Aorta (tissue), 5 donors: ENCODE results near the gene SLIT3. TPM values are rescaled to one million over a fixed set of nuclear protein-coding genes. Genes with fewer than 3 reads are reported as not detected.

Source experiments
- ATAC-seq: fragments of 200-7000 bp; cut with Tn5 transposase; one replicate; pipeline ENCODE4 v1.9.1; 2022; ENCODE audit warnings: moderate library complexity; ENCODE audit not compliant: low FRiP score
- DNase-seq, 2 donors: peaks; one replicate each; pipeline ENCODE4 v3.0.0-alpha.2; 2020
- H3K27ac ChIP-seq, 2 donors: one replicate each; pipeline ENCODE4 v1.5.1; 2013; ENCODE audit warnings: low read length in 2 of 2, mild to moderate bottlenecking in 2 of 2, moderate library complexity in 2 of 2, control low read depth in 1 of 2, inconsistent platforms in 1 of 2, low read depth in 1 of 2
- H3K27me3 ChIP-seq, 2 donors: one replicate each; pipeline ENCODE4 v1.6.1; 2013; ENCODE audit warnings: control low read depth in 1 of 2, low read length in 1 of 2, mild to moderate bottlenecking in 1 of 2, moderate library complexity in 1 of 2; ENCODE audit not compliant: insufficient read depth in 2 of 2, control insufficient read depth in 1 of 2
- H3K36me3 ChIP-seq, 2 donors: one replicate each; pipeline ENCODE4 v1.6.1; 2013; ENCODE audit warnings: control low read depth in 1 of 2, low read length in 1 of 2, mild to moderate bottlenecking in 1 of 2; ENCODE audit not compliant: insufficient read depth in 2 of 2, control insufficient read depth in 1 of 2
- H3K4me1 ChIP-seq, 2 donors: one replicate each; pipeline ENCODE4 v1.6.1; 2013; ENCODE audit warnings: low read length in 2 of 2, control low read depth in 1 of 2, mild to moderate bottlenecking in 1 of 2, moderate library complexity in 1 of 2; ENCODE audit not compliant: insufficient read depth in 2 of 2, control insufficient read depth in 1 of 2
- H3K4me3 ChIP-seq, 2 donors: one replicate each; pipeline ENCODE4 v1.5.1; 2013; ENCODE audit warnings: low read length in 2 of 2, control low read depth in 1 of 2, mild to moderate bottlenecking in 1 of 2
- H3K9me3 ChIP-seq: one replicate; pipeline ENCODE4 v1.6.1; 2013; ENCODE audit warnings: mild to moderate bottlenecking, low read length; ENCODE audit not compliant: control insufficient read depth
- WGBS, 2 donors: extraction: QIAGEN DNeasy Blood & Tissue Kit; methylation state at CpG; one replicate each; pipeline ENCODE4 v1.1.7; 2013; 5-methylcytosine and 5-hydroxymethylcytosine counted together
- intact Hi-C, 2 donors: fragments of 100-400 bp; cut with DNase I; formaldehyde crosslinking; loops; one replicate each; pipeline versions ENCODE4 v1.14.2 to v1.15.0; 2022
- polyA plus RNA-seq, 2 donors: library from polyadenylated mRNA; stranded (reverse); fragments of 200-250 nt; gene quantifications; one replicate each; pipeline ENCODE4 v1.2.3, GENCODE V29; 2013
- total RNA-seq, 2 donors: library from RNA; stranded (reverse); fragmentation: NEBNext Ultra II Directional; extraction: Animal tissue kit (Norgen Biotek cat#: 25700); gene quantifications; one replicate each; pipeline ENCODE4 v1.2.1, GENCODE V29; 2021
- donor health status: healthy with polysubstance abuse.
- donor health status: Bipolar disorder and iron deficiency.
- donor health status: DM: no; HTN: no; CAD: no.
- donor health status: DM: no; HTN: no; CAD: no.
- donor health status: DM: yes; HTN: yes; CAD: no.

The SLIT3 gene
- total and polyA plus RNA-seq, 4 donors = 8.6 to 108 (median 77.0) TPM

- Histone ChIP-seq H3K4me1 (no peaks in the 10 kb centered on the region), H3K36me3 (no peaks in the 10 kb centered on the region), H3K27ac (no peak overlapping the region), H3K27me3 (no peaks in the 10 kb centered on the region), H3K4me3 (no peak overlapping the region), H3K9me3 (no peaks in the 10 kb centered on the region)
- WGBS, 2 donors = 74 to 85% methylated on average over 5 of the region's 5 CpGs
- DNase-seq (no peak), ATAC-seq (no peak)
- intact Hi-C loops = no loop called here
Observed at GRCh38 chr5:168790002-168790635, 510.8 kb downstream of the SLIT3 start.

GRCh38 chr5:168788786-168789185 is 512.2 kb downstream of the SLIT3 start:
- DNase-seq = no peak
- H3K27ac ChIP-seq = no peak overlapping the region
- no peaks in the 10 kb centered on the region for H3K27me3 ChIP-seq
- no peaks in the 10 kb centered on the region for H3K36me3 ChIP-seq
- no peaks in the 10 kb centered on the region for H3K4me1 ChIP-seq
- no peaks in the 10 kb centered on the region for H3K9me3 ChIP-seq
- H3K4me3 ChIP-seq = no peak overlapping the region
- intact Hi-C loops = no loop called here
- WGBS, 2 donors = 83 to 92% methylated on average over 3 of the region's 3 CpGs
- ATAC-seq = no peak

GRCh38 chr5:168788107-168788506 is 512.8 kb downstream of the SLIT3 start:
- ATAC-seq = no peak
- Histone ChIP-seq H3K9me3 (no peaks in the 10 kb centered on the region), H3K27ac (no peak overlapping the region), H3K4me3 (no peak overlapping the region), H3K36me3 (no peaks in the 10 kb centered on the region), H3K4me1 (no peaks in the 10 kb centered on the region), H3K27me3 (no peaks in the 10 kb centered on the region)
- intact Hi-C loops = no loop called here
- no peak for DNase-seq
- 88 to 93% methylated on average over 4 of the region's 4 CpGs for WGBS, 2 donors

- no peaks in the 10 kb centered on the region for H3K36me3 ChIP-seq
- DNase-seq = no peak
- intact Hi-C loops = no loop called here
- no peaks in the 10 kb centered on the region for H3K27me3 ChIP-seq
- no peak overlapping the region for H3K27ac ChIP-seq
- no peak for ATAC-seq
- no peak overlapping the region for H3K4me3 ChIP-seq
- no peaks in the 10 kb centered on the region for H3K9me3 ChIP-seq
- no peaks in the 10 kb centered on the region for H3K4me1 ChIP-seq
- 77 to 95% methylated on average over 3 of the region's 3 CpGs for WGBS, 2 donors
Observed at GRCh38 chr5:168786147-168786546, 514.8 kb downstream of the SLIT3 start.

- no peak for DNase-seq
- H3K4me3 ChIP-seq = no peak overlapping the region
Observed at GRCh38 chr5:168784454-168784853, 516.5 kb downstream of the SLIT3 start.

GRCh38 chr5:168781941-168782571 is 518.9 kb downstream of the SLIT3 start:
- H3K4me1 ChIP-seq = no peaks in the 10 kb centered on the region
- intact Hi-C loops = no loop called here
- H3K36me3 ChIP-seq = no peaks in the 10 kb centered on the region
- H3K27ac ChIP-seq = no peak overlapping the region
- H3K4me3 ChIP-seq = no peak overlapping the region
- no peaks in the 10 kb centered on the region for H3K27me3 ChIP-seq
- ATAC-seq (no peak), DNase-seq (no peak)
- H3K9me3 ChIP-seq = no peaks in the 10 kb centered on the region
- WGBS, 2 donors = 68 to 69% methylated on average over 10 of the region's 10 CpGs

More at GRCh38 chr5:168784454-168784853, 516.5 kb downstream of the SLIT3 start:
- H3K9me3 ChIP-seq = no peaks in the 10 kb centered on the region
- ATAC-seq = no peak
- H3K27me3 ChIP-seq = no peaks in the 10 kb centered on the region
- no peak overlapping the region for H3K27ac ChIP-seq
- intact Hi-C loops = no loop called here
- no peaks in the 10 kb centered on the region for H3K4me1 ChIP-seq
- no peaks in the 10 kb centered on the region for H3K36me3 ChIP-seq
- 97 to 99% methylated on average over 4 of the region's 4 CpGs for WGBS, 2 donors

GRCh38 chr5:168780888-168781287 is 520.1 kb downstream of the SLIT3 start:
- WGBS, 2 donors = 92 to 93% methylated on average over 3 of the region's 3 CpGs
- DNase-seq (no peak), ATAC-seq (no peak)
- H3K27ac ChIP-seq = no peak overlapping the region
- no peak overlapping the region for H3K4me3 ChIP-seq
- H3K27me3 ChIP-seq = no peaks in the 10 kb centered on the region
- no peaks in the 10 kb centered on the region for H3K4me1 ChIP-seq
- H3K9me3 ChIP-seq = no peaks in the 10 kb centered on the region
- H3K36me3 ChIP-seq = no peaks in the 10 kb centered on the region
- intact Hi-C loops = no loop called here

- intact Hi-C loops = no loop called here
- DNase-seq (no peak), ATAC-seq (no peak)
- H3K27me3 ChIP-seq = no peaks in the 10 kb centered on the region
- peaks cover 0 to 1% of the 10 kb centered on the region in 2 donors for H3K36me3 ChIP-seq
- H3K4me1 ChIP-seq = no peaks in the 10 kb centered on the region
- H3K27ac ChIP-seq = no peak overlapping the region
- WGBS, 2 donors = 95 to 98% methylated on average over 3 of the region's 3 CpGs
- no peak overlapping the region for H3K4me3 ChIP-seq
- no peaks in the 10 kb centered on the region for H3K9me3 ChIP-seq
Observed at GRCh38 chr5:168779333-168779732, 521.6 kb downstream of the SLIT3 start.

GRCh38 chr5:168778536-168778935 is 522.4 kb downstream of the SLIT3 start:
- ATAC-seq = no peak
- Histone ChIP-seq H3K4me1 (no peaks in the 10 kb centered on the region), H3K36me3 (peaks cover 0 to 5% of the 10 kb centered on the region in 2 donors)

More at GRCh38 chr5:168778536-168778935, 522.4 kb downstream of the SLIT3 start:
- Histone ChIP-seq H3K4me3 (no peak overlapping the region), H3K27me3 (no peaks in the 10 kb centered on the region), H3K9me3 (no peaks in the 10 kb centered on the region), H3K27ac (no peak overlapping the region)
- 87 to 91% methylated on average over 10 of the region's 10 CpGs for WGBS, 2 donors
- DNase-seq = no peak
- intact Hi-C loops = no loop called here
